HG02610 (cell line): ENCODE measurements around the gene SMIM36.
"Not testable (repeated sequence)": the region's sequence is repeated elsewhere in the genome, so short reads cannot be mapped to it uniquely, and the experiment has no call there.

Experiments
- ATAC-seq: cut with Tn5 transposase; IDR thresholded peaks from one replicate; pipeline ENCODE4 v1.9.1; 2021; ENCODE audit warnings: mild to moderate bottlenecking, moderate library complexity; ENCODE audit not compliant: unreplicated experiment

Gene SMIM36

DNA sequence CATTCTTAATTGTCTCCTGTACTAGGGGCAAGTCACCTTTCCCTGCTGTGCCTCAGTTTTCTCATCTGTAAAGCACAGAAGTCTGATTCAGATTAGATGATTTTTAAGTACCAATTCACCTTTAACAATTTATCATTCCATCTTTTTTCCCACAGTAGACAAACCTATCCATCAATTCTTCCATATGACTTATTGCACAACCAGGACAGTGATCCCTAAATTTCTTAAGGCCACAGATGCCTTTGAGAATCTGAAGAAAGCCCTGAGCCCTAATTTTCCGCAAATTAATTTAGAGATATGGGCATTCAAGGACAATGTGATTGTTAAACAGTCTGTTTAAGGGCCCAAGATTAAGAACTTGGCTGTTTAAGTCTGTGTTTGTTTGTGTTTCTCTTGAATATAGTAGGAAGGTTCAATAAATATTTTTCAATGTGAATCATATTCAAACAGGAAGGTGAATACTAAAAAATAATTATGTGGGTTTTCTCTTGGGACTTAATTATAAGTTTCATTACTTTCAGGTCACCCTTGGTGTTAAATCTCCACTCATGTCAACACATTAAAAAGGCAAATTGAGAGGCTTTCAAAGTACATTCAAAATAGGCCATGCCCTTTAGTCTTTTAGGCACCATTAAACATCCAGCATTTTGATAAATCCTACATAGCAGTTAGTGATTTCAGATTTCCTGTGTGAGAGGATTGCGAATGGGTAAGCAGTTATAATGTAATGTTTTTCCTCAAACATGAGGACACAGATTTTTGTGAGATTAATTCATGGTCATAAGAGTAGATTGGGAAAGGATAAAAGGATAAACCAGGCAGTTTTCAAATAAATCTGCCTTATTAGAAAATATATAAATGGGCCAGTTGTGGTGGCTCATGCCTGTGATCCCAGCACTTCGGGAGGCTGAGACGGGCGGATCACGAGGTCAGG, 54.7 kb downstream of the SMIM36 start:
- no peak for ATAC-seq

GRCh38 chr17:55454906-55455474, 56.3 kb downstream of the SMIM36 start:
- no peak for ATAC-seq

- ATAC-seq: no peak
These were observed 57.3 kb downstream of the SMIM36 start for GRCh38 chr17:55453839-55454557.

- peak; percentile 55 for ATAC-seq
These were observed 59.0 kb downstream of the SMIM36 start for GRCh38 chr17:55452139-55452790.

DNA sequence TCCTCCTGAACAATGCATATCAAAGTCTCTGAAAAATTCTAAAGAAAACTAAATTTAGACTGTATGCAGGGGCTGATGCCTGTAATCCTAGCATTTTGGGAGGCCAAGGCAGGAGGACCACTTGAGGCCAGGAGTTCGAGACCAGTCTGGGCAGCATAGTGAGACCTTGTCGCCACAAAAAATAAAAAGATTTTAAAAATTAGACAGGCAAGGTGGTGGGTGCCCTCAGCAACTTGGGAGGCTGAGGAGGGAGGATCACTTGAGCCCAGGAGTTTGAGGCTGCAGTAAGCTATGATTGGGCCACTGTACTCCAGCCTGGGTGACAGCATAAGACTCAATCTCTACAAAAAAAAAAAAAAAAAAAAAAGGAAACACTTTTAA, 59.5 kb downstream of the SMIM36 start:
- no peak for ATAC-seq

DNA sequence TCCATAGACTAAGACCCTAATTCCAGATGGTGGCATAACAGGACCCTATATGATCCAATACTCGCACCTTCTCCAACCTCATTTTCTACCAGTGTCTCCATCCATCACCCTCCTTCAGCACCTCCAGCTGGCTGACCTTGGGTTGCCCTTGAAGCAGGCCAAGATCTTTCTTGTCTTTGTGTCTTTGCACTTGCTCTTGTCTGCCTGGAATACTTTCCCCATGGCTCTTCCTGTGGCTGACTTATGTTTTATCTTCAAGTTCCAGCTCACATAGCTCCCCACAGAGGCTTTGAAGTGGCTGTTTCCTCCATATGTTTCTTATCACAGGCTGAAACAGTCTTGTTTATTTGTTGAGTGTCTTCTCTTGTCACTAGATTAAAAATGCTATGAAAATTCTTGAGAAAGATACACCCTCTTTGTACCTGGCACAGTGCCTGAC, 60.0 kb downstream of the SMIM36 start:
- no peak for ATAC-seq

GRCh38 chr17:55450232-55450825, 60.9 kb downstream of the SMIM36 start:
- ATAC-seq: no peak

DNA sequence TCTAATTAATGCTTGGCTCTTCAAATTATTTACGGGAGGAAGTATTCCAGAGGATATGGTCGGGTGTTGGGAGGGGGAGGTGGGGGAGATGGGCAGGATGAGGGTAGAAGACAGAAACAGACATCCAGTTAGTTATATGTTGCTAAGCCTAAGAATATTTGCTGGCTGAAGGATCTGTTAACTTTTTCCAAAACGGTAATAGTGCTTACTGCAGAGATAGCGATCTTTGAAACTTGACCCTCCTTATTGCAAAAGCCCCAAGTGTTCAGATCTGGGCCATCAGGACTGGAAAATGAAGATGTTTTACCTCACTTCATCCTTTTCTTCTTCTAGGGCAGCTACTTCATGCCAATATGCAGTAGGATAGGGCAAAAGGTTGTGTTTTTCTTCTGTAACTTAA, 62.6 kb downstream of the SMIM36 start:
- ATAC-seq: no peak

GRCh38 chr17:55446581-55447205, 64.6 kb downstream of the SMIM36 start:
- no peak for ATAC-seq

DNA sequence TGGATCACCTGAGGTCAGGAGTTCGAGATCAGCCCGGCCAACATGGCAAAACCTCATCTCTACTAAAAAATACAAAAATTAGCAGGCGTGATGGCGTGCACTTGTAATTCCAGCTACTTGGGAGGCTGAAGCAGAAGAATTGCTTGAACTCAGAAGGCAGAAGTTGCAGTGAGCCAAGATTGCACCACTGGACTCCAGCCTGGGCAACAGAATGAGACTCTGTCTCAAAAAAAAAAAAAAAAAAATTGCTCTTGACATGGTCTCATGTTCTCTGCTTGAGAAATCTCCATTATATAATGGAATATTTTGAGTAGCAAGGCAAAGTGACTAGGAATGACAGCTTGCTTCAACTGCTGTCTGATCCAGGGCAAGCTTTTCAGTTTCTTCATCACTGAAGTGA, 65.2 kb downstream of the SMIM36 start:
- not testable (repeated sequence) for ATAC-seq

DNA sequence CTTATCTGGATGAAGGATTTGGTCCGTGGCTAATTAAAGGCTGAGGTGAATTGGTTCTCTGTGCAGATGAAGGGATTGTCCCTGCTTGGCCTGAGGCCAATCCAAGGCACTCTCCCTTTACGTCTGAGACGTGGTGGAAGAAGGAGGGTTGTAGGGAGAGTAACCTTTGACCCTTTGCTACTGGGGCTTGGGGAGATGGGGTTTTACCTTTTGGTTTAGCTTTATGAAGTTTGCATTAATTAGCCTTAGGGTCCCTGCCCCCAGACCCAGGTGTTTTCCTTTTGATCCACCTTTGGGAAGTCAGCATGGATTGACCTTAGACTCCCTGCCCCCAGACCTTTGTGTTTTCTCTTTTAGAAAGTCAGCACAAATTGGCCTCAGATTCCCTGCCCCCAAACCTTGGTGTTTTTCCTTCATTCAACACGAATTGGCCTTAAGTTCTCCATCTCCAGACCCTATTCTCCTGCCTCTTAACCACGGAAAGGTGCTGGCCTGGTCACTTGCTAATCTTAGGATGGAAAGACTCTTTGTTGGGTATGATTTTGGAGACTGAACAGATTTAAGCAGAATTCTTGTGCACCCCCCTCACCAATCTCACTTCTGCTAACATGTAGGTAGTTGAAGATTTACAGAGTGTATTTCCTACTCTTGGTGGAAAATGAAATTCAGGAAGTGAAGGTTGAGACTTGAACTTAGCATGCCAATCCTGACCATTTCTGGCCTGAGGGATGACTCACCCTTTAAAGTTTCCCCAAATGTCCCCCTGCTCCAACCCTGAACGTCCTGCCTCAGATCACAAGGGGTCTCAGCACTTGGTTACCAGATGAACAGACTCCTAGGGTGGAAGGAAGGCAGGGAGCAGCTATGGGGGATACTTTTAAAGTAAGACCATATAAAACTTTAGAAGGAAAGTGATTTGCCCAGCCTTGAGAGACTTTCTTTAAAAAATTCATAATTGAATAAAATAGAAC, 66.5 kb downstream of the SMIM36 start:
- peak; percentile 74 for ATAC-seq

- ATAC-seq: no peak
These were observed 67.3 kb downstream of the SMIM36 start for GRCh38 chr17:55443904-55444303.

DNA sequence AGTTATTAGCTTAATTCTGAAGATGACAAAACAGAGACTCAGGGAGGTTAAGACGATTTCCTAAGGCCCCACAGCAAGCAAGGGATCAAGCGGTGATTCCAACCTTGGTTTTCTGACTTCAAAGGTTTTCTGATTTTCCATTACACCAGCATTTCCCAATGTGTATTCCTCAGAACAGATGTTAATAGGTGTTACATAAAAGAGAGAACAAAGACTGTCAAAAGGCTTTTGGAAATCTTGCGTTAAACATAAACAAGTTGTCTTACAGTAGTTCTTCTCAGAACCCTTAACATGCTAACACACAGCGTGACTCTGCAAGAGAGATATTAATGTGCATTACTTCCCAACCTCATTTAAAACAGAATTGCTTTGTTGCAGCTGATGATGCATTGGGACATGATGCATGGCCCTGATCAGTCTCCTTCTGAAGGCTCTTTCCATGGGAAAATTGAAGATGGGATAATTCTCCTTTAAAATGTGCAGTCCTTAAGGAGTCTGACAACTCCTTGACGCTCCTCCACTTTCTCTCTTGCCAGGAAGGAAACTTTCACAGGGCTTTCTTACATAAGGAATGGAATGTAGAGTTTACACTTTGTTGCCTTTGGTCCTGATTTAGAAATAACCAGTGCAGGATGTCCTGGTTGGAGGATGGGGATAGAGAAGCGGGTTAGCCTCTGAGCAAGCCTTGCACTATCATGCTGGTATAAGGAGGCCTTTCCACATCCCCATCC, 68.1 kb downstream of the SMIM36 start:
- no peak for ATAC-seq

GRCh38 chr17:55442462-55442861, 68.8 kb downstream of the SMIM36 start:
- no peak for ATAC-seq

GRCh38 chr17:55441544-55441943, 69.7 kb downstream of the SMIM36 start:
- ATAC-seq: peak; percentile 37

- no peak for ATAC-seq
These were observed 70.9 kb downstream of the SMIM36 start for GRCh38 chr17:55440391-55440790.

DNA sequence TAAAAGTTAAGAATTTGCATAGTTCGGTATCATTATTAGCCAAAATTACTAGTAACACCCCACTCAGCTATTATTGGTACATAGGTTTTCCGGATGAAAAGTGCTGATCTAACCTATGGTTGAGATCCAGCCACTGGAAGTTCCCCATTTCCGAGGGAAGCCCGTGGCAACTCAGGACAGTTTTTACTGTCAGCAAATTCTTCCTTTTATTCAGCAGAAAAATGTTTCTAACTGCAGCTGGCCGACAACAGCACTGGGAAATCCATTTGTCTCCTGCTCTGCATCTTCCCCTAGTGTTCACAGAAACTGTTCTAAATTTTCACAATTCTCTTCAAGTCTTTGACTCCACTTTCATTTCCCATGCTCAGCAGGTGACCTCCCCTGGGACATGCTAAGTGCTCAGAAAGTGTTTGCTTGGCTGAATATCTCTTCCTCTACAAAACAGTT, 74.1 kb downstream of the SMIM36 start:
- ATAC-seq: peak; percentile 54
